ENCODE measurements around the gene G6PC1. TPM values are rescaled to one million over a fixed set of nuclear protein-coding genes. Genes with fewer than 3 reads are reported as not detected.

Gene G6PC1
- total and polyA plus RNA-seq, 2 of the 13 experiments (the other 11 are each of a cell fraction or from before 2014, with no cell fraction given): 1.7 to 37.9 TPM

DNA sequence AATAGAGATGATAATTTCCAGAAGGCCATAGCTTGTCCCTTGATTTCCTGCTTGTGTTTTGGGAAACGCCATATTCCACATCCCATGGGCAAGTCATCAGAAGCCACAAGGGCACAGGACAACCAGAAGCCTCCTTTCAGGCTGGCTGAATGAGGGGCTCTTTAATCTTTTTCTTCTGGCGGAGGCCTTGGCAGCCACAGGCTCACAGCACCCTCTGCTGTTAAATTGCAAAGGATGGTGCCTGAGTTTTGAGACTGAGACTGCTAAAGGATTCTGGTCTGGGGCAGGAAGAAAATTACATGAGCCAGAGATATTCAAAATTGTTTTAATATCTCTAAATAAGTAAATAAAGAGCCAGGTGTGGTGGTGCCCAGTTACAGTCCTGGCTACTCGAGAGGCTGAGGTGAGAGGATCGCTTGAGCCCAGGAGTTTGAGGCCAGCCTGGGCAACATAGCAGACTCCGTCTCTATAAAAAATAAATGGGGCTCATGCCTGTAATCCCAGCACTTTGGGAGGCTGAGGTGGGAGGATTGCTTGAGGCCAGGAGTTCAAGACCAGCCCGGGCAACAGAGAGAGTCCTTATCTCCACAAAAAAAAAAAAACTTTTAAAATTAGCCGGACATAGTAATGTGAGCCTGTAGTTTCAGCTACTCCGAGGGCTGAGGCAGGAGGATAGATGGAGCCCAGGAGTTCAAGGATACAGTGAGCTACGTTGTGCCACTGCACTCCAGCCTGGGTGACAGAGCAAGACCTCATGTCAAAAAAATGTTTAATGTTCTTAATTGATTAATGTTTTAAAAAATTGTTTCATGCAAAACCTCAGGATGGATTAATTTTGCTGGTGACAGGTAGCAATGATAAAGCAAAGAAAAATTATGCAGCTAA is 37.4 kb downstream of the G6PC1 start (continued):
- TF ChIP-seq, protein P1, sequence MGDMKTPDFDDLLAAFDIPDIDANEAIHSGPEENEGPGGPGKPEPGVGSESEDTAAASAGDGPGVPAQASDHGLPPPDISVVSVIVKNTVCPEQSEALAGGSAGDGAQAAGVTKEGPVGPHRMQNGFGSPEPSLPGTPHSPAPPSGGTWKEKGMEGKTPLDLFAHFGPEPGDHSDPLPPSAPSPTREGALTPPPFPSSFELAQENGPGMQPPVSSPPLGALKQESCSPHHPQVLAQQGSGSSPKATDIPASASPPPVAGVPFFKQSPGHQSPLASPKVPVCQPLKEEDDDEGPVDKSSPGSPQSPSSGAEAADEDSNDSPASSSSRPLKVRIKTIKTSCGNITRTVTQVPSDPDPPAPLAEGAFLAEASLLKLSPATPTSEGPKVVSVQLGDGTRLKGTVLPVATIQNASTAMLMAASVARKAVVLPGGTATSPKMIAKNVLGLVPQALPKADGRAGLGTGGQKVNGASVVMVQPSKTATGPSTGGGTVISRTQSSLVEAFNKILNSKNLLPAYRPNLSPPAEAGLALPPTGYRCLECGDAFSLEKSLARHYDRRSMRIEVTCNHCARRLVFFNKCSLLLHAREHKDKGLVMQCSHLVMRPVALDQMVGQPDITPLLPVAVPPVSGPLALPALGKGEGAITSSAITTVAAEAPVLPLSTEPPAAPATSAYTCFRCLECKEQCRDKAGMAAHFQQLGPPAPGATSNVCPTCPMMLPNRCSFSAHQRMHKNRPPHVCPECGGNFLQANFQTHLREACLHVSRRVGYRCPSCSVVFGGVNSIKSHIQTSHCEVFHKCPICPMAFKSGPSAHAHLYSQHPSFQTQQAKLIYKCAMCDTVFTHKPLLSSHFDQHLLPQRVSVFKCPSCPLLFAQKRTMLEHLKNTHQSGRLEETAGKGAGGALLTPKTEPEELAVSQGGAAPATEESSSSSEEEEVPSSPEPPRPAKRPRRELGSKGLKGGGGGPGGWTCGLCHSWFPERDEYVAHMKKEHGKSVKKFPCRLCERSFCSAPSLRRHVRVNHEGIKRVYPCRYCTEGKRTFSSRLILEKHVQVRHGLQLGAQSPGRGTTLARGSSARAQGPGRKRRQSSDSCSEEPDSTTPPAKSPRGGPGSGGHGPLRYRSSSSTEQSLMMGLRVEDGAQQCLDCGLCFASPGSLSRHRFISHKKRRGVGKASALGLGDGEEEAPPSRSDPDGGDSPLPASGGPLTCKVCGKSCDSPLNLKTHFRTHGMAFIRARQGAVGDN (CRISPR knock-in tag; IDR thresholded peaks at IDR 0.05): no peak
- no peak; the same call in 1 of the 2 replicates for TF ChIP-seq ZBTB7B (CRISPR knock-in tag; IDR thresholded peaks at IDR 0.05)
- no peak for TF ChIP-seq FOXK2 (IDR thresholded peaks at IDR 0.05)
- TF ChIP-seq, protein P2, sequence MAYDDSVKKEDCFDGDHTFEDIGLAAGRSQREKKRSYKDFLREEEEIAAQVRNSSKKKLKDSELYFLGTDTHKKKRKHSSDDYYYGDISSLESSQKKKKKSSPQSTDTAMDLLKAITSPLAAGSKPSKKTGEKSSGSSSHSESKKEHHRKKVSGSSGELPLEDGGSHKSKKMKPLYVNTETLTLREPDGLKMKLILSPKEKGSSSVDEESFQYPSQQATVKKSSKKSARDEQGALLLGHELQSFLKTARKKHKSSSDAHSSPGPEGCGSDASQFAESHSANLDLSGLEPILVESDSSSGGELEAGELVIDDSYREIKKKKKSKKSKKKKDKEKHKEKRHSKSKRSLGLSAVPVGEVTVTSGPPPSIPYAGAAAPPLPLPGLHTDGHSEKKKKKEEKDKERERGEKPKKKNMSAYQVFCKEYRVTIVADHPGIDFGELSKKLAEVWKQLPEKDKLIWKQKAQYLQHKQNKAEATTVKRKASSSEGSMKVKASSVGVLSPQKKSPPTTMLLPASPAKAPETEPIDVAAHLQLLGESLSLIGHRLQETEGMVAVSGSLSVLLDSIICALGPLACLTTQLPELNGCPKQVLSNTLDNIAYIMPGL (CRISPR knock-in tag; IDR thresholded peaks at IDR 0.05; ENCODE audit: borderline replicate concordance in 1 of 2, low read depth in 1 of 2): peak; percentile 49 to 66; a peak in 1 of 4 replicates
- TF ChIP-seq ETV5 (CRISPR knock-in tag; IDR thresholded peaks at IDR 0.05; ENCODE audit: borderline replicate concordance): no peak
- TF ChIP-seq ZNF616 (CRISPR knock-in tag; IDR thresholded peaks at IDR 0.05; ENCODE audit: low read depth): no peak
- TF ChIP-seq, protein P3, sequence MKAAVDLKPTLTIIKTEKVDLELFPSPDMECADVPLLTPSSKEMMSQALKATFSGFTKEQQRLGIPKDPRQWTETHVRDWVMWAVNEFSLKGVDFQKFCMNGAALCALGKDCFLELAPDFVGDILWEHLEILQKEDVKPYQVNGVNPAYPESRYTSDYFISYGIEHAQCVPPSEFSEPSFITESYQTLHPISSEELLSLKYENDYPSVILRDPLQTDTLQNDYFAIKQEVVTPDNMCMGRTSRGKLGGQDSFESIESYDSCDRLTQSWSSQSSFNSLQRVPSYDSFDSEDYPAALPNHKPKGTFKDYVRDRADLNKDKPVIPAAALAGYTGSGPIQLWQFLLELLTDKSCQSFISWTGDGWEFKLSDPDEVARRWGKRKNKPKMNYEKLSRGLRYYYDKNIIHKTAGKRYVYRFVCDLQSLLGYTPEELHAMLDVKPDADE (CRISPR knock-in tag; IDR thresholded peaks at IDR 0.05): no peak
- TF ChIP-seq, protein P4, sequence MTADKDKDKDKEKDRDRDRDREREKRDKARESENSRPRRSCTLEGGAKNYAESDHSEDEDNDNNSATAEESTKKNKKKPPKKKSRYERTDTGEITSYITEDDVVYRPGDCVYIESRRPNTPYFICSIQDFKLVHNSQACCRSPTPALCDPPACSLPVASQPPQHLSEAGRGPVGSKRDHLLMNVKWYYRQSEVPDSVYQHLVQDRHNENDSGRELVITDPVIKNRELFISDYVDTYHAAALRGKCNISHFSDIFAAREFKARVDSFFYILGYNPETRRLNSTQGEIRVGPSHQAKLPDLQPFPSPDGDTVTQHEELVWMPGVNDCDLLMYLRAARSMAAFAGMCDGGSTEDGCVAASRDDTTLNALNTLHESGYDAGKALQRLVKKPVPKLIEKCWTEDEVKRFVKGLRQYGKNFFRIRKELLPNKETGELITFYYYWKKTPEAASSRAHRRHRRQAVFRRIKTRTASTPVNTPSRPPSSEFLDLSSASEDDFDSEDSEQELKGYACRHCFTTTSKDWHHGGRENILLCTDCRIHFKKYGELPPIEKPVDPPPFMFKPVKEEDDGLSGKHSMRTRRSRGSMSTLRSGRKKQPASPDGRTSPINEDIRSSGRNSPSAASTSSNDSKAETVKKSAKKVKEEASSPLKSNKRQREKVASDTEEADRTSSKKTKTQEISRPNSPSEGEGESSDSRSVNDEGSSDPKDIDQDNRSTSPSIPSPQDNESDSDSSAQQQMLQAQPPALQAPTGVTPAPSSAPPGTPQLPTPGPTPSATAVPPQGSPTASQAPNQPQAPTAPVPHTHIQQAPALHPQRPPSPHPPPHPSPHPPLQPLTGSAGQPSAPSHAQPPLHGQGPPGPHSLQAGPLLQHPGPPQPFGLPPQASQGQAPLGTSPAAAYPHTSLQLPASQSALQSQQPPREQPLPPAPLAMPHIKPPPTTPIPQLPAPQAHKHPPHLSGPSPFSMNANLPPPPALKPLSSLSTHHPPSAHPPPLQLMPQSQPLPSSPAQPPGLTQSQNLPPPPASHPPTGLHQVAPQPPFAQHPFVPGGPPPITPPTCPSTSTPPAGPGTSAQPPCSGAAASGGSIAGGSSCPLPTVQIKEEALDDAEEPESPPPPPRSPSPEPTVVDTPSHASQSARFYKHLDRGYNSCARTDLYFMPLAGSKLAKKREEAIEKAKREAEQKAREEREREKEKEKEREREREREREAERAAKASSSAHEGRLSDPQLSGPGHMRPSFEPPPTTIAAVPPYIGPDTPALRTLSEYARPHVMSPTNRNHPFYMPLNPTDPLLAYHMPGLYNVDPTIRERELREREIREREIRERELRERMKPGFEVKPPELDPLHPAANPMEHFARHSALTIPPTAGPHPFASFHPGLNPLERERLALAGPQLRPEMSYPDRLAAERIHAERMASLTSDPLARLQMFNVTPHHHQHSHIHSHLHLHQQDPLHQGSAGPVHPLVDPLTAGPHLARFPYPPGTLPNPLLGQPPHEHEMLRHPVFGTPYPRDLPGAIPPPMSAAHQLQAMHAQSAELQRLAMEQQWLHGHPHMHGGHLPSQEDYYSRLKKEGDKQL (CRISPR knock-in tag; IDR thresholded peaks at IDR 0.05; ENCODE audit: low read depth): no peak

Data from HepG2 (cell line).